GM12872 (cell line): ENCODE results near the gene CHST15.

Experiments
- TF ChIP-seq, protein P1 (sequence below): IDR thresholded peaks from 3 replicates; pipeline ENCODE4 v1.5.1; 2011; ENCODE audit warnings: low read depth, mild to moderate bottlenecking, low read length, moderate library complexity; ENCODE audit not compliant: insufficient read depth

The CHST15 gene

DNA sequence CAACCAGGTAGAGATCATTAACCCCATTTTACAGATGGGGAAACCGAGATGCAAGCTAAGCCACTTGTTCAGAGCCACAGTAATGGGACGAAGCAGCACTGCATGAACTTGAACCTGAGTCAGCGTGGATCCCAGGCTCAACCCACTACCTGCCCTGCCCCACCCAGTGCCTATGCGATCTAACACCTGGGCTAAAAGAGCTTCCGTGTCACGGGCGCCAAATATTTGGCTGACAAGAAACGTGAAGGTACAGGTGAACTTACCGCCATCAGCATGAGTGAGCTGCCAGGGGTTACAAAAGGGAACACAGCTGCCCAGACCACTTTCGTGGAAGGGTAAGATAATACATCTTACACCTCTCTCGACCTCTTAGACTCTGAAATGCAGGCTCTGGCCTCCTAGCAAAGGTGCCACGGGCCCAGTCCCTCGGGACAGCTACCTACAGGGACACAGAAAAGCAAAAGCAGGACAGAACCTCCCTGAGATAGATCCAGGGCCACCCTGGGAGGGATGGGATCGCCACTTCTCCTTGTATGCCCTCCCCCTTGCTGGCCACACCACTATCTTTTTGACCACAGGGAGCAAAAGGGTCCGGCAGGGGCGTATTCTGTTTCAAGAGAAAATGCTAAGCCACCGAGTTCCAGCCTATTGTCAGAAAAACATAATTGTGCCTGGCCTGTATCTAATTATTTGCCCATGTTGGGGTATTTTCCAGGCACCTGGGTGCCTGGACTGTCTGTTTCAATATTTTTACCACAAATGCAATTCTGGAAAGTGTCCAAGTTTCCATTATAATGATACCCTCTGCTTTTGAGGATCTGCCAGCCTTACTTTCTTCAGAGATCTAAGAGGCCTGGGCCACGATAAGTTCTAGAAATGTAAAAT, 6.4 kb downstream of the CHST15 start:
- TF ChIP-seq, protein P1, sequence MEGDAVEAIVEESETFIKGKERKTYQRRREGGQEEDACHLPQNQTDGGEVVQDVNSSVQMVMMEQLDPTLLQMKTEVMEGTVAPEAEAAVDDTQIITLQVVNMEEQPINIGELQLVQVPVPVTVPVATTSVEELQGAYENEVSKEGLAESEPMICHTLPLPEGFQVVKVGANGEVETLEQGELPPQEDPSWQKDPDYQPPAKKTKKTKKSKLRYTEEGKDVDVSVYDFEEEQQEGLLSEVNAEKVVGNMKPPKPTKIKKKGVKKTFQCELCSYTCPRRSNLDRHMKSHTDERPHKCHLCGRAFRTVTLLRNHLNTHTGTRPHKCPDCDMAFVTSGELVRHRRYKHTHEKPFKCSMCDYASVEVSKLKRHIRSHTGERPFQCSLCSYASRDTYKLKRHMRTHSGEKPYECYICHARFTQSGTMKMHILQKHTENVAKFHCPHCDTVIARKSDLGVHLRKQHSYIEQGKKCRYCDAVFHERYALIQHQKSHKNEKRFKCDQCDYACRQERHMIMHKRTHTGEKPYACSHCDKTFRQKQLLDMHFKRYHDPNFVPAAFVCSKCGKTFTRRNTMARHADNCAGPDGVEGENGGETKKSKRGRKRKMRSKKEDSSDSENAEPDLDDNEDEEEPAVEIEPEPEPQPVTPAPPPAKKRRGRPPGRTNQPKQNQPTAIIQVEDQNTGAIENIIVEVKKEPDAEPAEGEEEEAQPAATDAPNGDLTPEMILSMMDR, result no peak

- TF ChIP-seq, protein P1, result no peak
These were observed 7.2 kb downstream of the CHST15 start for GRCh38 chr10:124086097-124086710.

- TF ChIP-seq, protein P1, result no peak
These were observed 7.7 kb downstream of the CHST15 start for GRCh38 chr10:124085680-124086079.

DNA sequence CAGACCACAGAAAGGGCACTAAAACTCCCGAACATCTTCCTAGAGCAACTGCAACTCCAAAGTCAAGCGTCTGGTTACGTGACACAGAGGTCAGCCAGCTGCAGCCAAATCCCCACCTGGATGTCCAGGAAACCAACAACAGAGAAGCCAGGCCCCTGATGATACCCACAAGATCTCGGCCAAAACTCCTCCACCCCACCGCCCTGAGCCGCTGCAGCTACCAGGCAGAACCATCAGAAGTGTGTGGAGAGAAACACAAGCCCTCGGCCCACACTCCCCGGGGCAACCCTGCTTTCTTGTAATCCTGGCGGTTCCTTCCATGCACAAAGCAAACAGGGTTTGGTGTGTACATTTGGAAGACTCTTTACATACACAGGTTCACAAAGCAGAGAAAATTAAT, 8.7 kb downstream of the CHST15 start:
- TF ChIP-seq, protein P1, result no peak

DNA sequence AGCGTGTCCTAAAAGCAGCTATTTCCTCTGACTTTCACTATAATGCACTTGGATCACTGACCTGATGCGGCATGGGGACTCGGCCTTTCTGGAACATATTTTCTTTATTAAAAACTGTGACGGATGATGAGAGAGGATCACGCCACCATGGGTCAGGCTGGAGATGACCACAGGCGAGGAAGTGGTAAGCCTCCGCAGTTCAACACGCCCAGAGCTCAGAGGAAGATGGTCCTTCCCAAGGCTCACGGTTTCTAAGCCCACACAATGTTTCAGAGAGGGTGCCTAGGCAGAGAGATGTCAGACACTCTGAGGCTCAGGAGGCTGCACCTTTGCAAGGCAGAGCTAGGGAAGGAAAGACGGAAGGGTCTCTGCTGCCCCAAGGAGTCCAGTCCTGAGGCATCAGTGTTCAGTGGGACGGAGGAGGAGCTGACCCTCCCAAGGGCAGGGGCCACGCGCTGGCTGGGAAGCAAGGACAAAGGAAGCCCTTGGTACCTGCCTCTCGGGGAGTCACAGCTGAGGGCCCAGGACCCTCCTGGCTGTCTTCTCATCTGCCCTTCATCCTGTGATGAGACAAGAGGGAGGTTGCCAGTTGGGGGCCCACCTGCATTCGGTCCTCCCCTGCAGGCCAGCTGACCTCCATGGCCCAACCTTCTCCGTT, 9.5 kb downstream of the CHST15 start:
- TF ChIP-seq, protein P1, result no peak

- TF ChIP-seq, protein P1, result no peak
These were observed 10.2 kb downstream of the CHST15 start for GRCh38 chr10:124083047-124083739.

DNA sequence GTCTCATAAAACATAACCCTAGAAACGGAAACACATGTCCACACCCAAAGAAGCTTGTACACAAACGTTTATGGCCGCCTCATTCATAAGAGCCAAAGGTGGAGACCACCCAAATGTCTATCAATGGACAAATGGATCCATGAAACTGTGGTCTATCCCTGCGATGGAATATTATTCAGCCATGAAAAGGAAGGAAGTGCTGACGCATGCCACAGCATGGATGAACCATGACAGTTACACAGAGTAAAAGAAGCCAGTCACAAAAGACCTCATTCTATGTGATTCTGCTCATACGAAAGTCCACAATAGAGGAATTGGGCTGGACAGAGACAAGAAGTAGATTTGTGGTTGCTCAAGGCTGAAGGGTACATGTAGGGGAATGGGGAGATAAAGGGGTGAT, 10.8 kb downstream of the CHST15 start:
- TF ChIP-seq, protein P1, result no peak
